ENCODE results near the gene BRCC3.

Gene BRCC3

DNA sequence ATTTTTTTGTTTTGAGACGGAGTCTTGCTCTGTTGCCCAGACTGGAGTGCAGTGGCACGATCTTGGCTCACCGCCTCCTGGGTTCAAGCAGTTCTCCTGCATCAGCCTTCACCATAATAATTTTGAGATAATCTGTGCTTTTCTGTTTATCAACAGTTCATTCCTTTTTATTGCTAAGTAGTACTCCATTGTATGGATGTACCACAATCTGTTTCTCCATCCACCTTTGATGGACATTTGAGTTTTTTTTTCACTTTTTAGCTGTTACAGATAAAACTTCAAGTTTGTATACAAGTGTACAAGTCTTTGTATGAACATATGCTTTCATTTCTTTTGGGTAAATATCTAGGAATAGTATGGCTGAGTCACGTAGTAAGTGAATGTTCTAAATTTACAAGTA, 35.6 kb upstream of the BRCC3 start:
- Histone ChIP-seq H3K27ac (ENCODE audit: low read depth, low read length) (no peak overlapping the region), H3K4me3 (ENCODE audit: low read depth in 1 of 5, low read length in 5 of 5) (no peak overlapping the region), H3K36me3 (ENCODE audit: control insufficient read depth in 5 of 5, insufficient read depth in 5 of 5, low read length in 5 of 5) (peaks cover 0 to 13% (median 5%) of the 10 kb centered on the region in 5 donors)

DNA sequence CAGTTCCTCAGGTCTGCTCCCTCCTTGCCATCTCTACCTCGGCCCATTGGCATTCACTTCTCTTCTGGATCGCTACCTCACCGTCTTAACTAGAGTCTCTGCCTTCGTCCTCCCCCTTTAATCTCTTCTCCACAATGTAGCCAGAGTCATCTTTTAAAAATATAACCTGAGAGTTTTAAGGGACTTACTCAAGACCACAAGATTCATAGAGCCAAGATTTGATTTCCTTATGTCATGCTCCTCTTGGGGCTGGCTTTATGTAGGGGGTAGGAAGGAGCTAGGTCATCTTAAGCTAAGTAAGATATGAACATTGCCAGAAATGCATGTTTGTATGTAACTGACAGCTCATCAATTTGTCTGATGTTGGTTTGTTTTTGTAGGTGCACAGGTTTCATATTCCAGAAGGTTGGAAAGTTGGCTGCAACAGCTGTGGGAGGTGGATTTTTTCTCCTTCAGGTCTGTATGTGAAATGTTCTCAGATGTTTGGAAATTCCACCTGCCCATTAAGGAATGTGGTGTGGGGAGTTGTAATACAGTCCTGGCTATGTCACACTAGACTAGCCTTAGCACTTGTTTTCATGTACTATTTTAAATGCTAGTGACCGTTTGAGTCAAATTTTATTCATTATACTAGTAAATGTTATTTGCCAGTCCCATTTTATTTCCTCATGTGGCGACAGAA, 25.0 kb upstream of the BRCC3 start:
- Histone ChIP-seq H3K9ac (ENCODE audit: low read length in 5 of 5) (no peak overlapping the region), H3K27me3 (ENCODE audit: control insufficient read depth in 5 of 5, insufficient read depth in 4 of 5, low read length in 5 of 5) (no peaks in the 10 kb centered on the region), H3K36me3 (ENCODE audit: control insufficient read depth in 5 of 5, insufficient read depth in 5 of 5, low read length in 5 of 5) (peaks cover 3 to 12% (median 6%) of the 10 kb centered on the region in 5 donors), H3K4me3 (ENCODE audit: low read depth in 1 of 5, low read length in 5 of 5) (no peak overlapping the region), H3K4me1 (ENCODE audit: control insufficient read depth in 5 of 5, insufficient read depth in 5 of 5, low read length in 5 of 5) (peaks cover 0 to 4% (median 0%) of the 10 kb centered on the region in 5 donors), H3K27ac (ENCODE audit: low read depth, low read length) (no peak overlapping the region), H3K9me3 (ENCODE audit: control insufficient read depth in 5 of 5, low read length in 5 of 5) (no peaks in the 10 kb centered on the region)

More for the DNA sequence above, 35.6 kb upstream of the BRCC3 start:
- H3K4me1 ChIP-seq (ENCODE audit: control insufficient read depth in 5 of 5, insufficient read depth in 5 of 5, low read length in 5 of 5), result no peaks in the 10 kb centered on the region
- no peaks in the 10 kb centered on the region for H3K27me3 ChIP-seq (ENCODE audit: control insufficient read depth in 5 of 5, insufficient read depth in 4 of 5, low read length in 5 of 5)
- H3K9me3 ChIP-seq (ENCODE audit: control insufficient read depth in 5 of 5, low read length in 5 of 5), result peaks cover 0 to 10% (median 4%) of the 10 kb centered on the region in 5 donors
- no peak overlapping the region for H3K9ac ChIP-seq (ENCODE audit: low read length in 5 of 5)

DNA sequence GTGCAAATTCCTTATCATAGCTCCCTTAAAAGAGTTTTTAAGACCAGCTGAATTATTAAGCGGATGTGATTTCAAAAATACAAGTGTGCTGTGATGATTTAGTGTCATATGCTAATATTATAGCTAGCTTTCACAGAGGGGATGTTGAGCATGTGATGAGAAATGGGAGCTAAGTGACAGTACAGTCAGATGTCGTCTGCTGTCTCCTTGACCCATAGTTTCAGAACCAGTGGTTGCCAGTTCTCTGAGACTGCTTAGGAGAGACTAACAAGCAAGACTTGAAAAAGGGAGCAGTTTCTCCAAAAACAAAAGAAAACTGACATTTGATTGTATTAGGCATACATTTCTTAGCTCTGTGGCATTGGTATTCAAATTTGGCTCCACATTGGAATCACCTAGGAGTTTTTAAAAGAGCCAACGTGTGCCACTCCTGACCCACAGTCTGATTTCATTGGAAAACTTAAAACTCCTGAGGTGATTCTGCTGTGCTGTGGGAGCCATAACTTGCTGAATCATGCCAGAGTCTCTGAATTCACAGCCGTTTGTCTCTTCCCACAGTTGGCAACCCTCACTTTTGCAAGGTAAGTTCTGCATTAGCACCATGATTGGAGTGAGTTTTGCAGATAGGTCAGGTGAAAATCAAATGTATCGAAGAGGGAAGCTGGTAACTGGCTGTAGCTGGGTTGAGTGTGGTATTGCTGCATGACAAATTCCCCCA, 24.3 kb upstream of the BRCC3 start:
- Histone ChIP-seq H3K9ac (ENCODE audit: low read length in 5 of 5) (no peak overlapping the region), H3K4me1 (ENCODE audit: control insufficient read depth in 5 of 5, insufficient read depth in 5 of 5, low read length in 5 of 5) (peaks cover 0 to 4% (median 0%) of the 10 kb centered on the region in 5 donors), H3K4me3 (ENCODE audit: low read depth in 1 of 5, low read length in 5 of 5) (no peak overlapping the region), H3K9me3 (ENCODE audit: control insufficient read depth in 5 of 5, low read length in 5 of 5) (no peaks in the 10 kb centered on the region), H3K27ac (ENCODE audit: low read depth, low read length) (no peak overlapping the region), H3K36me3 (ENCODE audit: control insufficient read depth in 5 of 5, insufficient read depth in 5 of 5, low read length in 5 of 5) (peaks cover 3 to 17% (median 10%) of the 10 kb centered on the region in 5 donors), H3K27me3 (ENCODE audit: control insufficient read depth in 5 of 5, insufficient read depth in 4 of 5, low read length in 5 of 5) (no peaks in the 10 kb centered on the region)

DNA sequence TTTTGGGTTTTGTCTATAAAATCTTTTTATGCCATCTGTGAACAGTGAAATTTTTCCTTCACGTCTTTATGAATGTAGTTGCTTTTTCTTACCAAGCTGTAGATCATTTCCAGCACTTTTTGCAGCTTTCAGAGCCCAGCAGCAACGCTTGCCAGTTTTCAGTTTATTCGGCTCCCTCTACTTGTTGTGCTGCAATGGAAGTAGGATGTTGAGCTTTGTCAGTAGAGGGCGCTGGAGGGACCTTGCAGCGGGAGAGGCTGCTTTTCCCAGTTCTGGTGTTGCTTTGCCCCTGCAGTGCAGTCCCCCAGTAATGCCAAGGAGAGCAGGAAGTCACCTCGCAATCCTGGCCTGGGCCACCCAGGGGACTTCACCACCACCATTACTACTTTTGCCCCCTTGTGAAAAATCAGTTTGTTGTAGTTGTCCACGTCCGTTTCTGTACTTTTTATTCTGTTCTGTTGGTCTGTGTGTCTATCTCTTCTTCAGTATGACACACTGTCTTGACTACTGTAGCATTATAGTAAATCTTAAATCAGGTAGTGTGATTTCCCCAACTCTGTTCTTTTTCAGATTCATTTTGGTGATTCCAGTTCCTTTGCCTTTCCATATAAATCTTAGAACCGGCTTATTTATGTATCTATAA, 22.2 kb upstream of the BRCC3 start:
- Histone ChIP-seq H3K9me3 (ENCODE audit: control insufficient read depth in 5 of 5, low read length in 5 of 5) (no peaks in the 10 kb centered on the region), H3K4me3 (ENCODE audit: low read depth in 1 of 5, low read length in 5 of 5) (no peak overlapping the region), H3K36me3 (ENCODE audit: control insufficient read depth in 5 of 5, insufficient read depth in 5 of 5, low read length in 5 of 5) (peaks cover 5 to 23% (median 15%) of the 10 kb centered on the region in 5 donors), H3K4me1 (ENCODE audit: control insufficient read depth in 5 of 5, insufficient read depth in 5 of 5, low read length in 5 of 5) (peaks cover 0 to 4% (median 0%) of the 10 kb centered on the region in 5 donors), H3K9ac (ENCODE audit: low read length in 5 of 5) (no peak overlapping the region), H3K27ac (ENCODE audit: low read depth, low read length) (no peak overlapping the region), H3K27me3 (ENCODE audit: control insufficient read depth in 5 of 5, insufficient read depth in 4 of 5, low read length in 5 of 5) (no peaks in the 10 kb centered on the region)

DNA sequence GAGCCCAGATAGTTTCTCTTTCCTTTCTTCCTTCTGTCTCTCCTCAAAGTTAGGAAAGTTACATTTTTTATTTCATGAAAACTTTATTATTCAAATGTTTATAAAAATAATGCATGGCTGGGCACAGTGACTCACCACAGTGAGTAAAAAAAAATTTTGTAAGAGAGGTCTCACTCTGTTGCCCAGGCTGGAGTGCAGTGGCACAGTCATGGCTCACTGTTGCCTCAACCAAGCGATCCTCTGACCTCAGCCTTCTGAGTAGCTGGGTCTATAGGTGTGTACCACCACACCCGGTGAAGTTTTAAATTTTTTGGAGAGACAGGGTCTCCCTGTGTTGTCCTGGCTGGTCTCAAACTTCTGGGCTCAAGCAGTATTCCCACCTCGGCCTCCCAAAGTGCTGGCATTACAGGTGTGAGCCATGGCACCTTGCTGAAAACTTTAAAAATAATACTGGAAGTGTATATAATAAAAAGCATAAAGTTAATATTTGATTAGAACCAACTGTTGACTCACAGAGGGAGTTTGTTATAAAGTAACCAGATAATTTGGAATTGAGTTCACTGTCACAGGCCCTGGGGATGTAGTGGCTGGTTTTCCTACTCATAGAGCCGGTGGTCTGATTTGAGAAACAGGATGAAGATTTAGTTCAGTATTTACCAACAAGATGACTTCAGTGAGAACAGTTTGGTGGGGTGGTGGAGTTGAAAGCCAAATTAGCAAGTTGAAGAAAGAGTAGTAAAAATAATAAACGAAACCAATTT, 18.4 kb upstream of the BRCC3 start:
- Histone ChIP-seq H3K27me3 (ENCODE audit: control insufficient read depth in 5 of 5, insufficient read depth in 4 of 5, low read length in 5 of 5) (peaks cover 0 to 3% (median 0%) of the 10 kb centered on the region in 5 donors), H3K4me3 (ENCODE audit: low read depth in 1 of 5, low read length in 5 of 5) (no peak overlapping the region), H3K9ac (ENCODE audit: low read length in 5 of 5) (no peak overlapping the region), H3K4me1 (ENCODE audit: control insufficient read depth in 5 of 5, insufficient read depth in 5 of 5, low read length in 5 of 5) (peaks cover 4 to 15% (median 10%) of the 10 kb centered on the region in 5 donors), H3K36me3 (ENCODE audit: control insufficient read depth in 5 of 5, insufficient read depth in 5 of 5, low read length in 5 of 5) (peaks cover 2 to 16% (median 11%) of the 10 kb centered on the region in 5 donors), H3K9me3 (ENCODE audit: control insufficient read depth in 5 of 5, low read length in 5 of 5) (no peaks in the 10 kb centered on the region), H3K27ac (ENCODE audit: low read depth, low read length) (no peak overlapping the region)

DNA sequence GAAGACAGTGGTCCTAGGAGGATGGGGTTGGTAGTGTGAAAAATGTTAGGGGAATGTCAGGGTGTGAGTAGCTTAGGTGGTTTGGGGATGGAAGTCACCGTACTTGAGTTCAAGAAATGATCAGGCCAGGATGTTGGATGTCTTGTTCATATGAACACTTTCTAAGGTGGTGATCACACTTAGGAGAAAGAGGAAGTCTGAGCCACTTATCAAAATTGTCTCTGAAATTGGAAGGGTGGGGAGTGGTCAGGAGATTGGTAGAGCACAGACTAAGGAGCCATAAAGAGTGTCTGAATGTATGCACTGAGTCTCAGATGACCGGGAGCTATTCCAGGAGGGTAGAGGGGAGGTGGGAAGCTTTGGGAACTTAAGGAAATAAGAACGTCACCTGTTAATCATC, 17.7 kb upstream of the BRCC3 start:
- H3K36me3 ChIP-seq (ENCODE audit: control insufficient read depth in 5 of 5, insufficient read depth in 5 of 5, low read length in 5 of 5), result peaks cover 2 to 15% (median 11%) of the 10 kb centered on the region in 5 donors
- peaks cover 0 to 3% (median 0%) of the 10 kb centered on the region in 5 donors for H3K27me3 ChIP-seq (ENCODE audit: control insufficient read depth in 5 of 5, insufficient read depth in 4 of 5, low read length in 5 of 5)
- no peak overlapping the region for H3K4me3 ChIP-seq (ENCODE audit: low read depth in 1 of 5, low read length in 5 of 5)
- H3K9ac ChIP-seq (ENCODE audit: low read length in 5 of 5), result no peak overlapping the region
- no peaks in the 10 kb centered on the region for H3K9me3 ChIP-seq (ENCODE audit: control insufficient read depth in 5 of 5, low read length in 5 of 5)
- H3K4me1 ChIP-seq (ENCODE audit: control insufficient read depth in 5 of 5, insufficient read depth in 5 of 5, low read length in 5 of 5), result peaks cover 4 to 15% (median 10%) of the 10 kb centered on the region in 5 donors
- no peak overlapping the region for H3K27ac ChIP-seq (ENCODE audit: low read depth, low read length)

DNA sequence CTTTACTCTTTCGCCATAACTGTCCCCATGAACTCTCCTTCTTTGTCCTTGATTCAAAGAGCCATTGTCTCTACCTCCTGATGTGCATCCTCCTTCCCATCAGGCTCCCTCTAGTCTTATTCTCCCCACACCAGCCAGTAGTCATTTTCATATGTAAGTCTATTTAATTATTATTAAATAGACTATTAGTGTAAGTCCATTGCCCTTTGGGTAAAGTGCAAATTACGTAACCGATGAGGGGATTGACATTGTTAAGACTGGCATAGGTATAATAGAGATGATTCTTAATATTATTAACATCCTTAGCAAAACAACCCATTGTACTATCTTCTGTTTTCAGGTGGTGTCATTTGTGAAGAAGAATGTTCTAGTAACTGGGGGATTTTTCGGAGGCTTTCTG, 17.1 kb upstream of the BRCC3 start:
- peaks cover 2 to 15% (median 11%) of the 10 kb centered on the region in 5 donors for H3K36me3 ChIP-seq (ENCODE audit: control insufficient read depth in 5 of 5, insufficient read depth in 5 of 5, low read length in 5 of 5)
- H3K27me3 ChIP-seq (ENCODE audit: control insufficient read depth in 5 of 5, insufficient read depth in 4 of 5, low read length in 5 of 5), result peaks cover 0 to 3% (median 0%) of the 10 kb centered on the region in 5 donors
- H3K4me1 ChIP-seq (ENCODE audit: control insufficient read depth in 5 of 5, insufficient read depth in 5 of 5, low read length in 5 of 5), result peaks cover 4 to 12% (median 10%) of the 10 kb centered on the region in 5 donors
- H3K27ac ChIP-seq (ENCODE audit: low read depth, low read length), result no peak overlapping the region
- no peak overlapping the region for H3K9ac ChIP-seq (ENCODE audit: low read length in 5 of 5)
- H3K9me3 ChIP-seq (ENCODE audit: control insufficient read depth in 5 of 5, low read length in 5 of 5), result no peaks in the 10 kb centered on the region
- H3K4me3 ChIP-seq (ENCODE audit: low read depth in 1 of 5, low read length in 5 of 5), result no peak overlapping the region

DNA sequence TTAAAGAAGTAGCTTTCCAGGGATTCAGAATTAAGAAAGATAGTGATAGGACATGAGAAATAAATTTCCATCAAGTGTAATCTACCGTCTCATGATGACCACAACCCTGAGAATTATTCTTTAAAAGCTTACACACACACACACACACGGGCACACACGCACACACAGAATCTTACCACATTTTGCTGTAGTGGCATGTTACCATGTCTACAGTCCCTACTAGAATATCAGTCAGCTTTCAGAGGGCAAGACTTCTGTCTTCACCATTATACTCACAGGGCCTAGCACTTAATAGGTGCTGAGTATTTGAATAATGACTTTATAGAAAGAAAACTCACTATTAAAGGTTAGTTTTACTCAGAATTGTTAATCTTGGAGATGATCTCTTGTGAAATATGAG, 15.8 kb upstream of the BRCC3 start:
- H3K27ac ChIP-seq (ENCODE audit: low read depth, low read length), result no peak overlapping the region
- H3K9me3 ChIP-seq (ENCODE audit: control insufficient read depth in 5 of 5, low read length in 5 of 5), result no peaks in the 10 kb centered on the region
- H3K9ac ChIP-seq (ENCODE audit: low read length in 5 of 5), result no peak overlapping the region
- H3K4me1 ChIP-seq (ENCODE audit: control insufficient read depth in 5 of 5, insufficient read depth in 5 of 5, low read length in 5 of 5), result peaks cover 4 to 12% (median 10%) of the 10 kb centered on the region in 5 donors
- H3K36me3 ChIP-seq (ENCODE audit: control insufficient read depth in 5 of 5, insufficient read depth in 5 of 5, low read length in 5 of 5), result peaks cover 2 to 19% (median 11%) of the 10 kb centered on the region in 5 donors
- H3K4me3 ChIP-seq (ENCODE audit: low read depth in 1 of 5, low read length in 5 of 5), result no peak overlapping the region
- H3K27me3 ChIP-seq (ENCODE audit: control insufficient read depth in 5 of 5, insufficient read depth in 4 of 5, low read length in 5 of 5), result peaks cover 0 to 3% (median 0%) of the 10 kb centered on the region in 5 donors

DNA sequence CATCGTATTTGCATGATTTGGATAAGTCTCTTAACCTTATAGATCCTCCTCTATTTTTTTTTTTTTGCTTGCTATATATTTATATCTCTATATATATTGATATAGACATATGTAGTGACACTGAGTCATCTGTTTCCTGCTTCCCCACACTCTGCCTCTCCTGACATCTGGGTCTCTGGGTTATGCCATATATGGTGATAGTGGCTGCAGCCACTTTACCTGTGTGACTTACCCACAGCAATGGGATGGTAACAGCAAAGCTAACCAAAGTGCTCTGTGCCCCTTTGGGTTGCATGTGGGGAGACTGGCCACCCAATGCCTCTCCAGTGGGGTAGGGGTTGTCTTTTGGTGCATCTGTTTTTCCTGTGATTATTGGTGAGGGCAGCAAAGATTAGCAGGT, 14.8 kb upstream of the BRCC3 start:
- peaks cover 4 to 12% (median 10%) of the 10 kb centered on the region in 5 donors for H3K4me1 ChIP-seq (ENCODE audit: control insufficient read depth in 5 of 5, insufficient read depth in 5 of 5, low read length in 5 of 5)
- H3K36me3 ChIP-seq (ENCODE audit: control insufficient read depth in 5 of 5, insufficient read depth in 5 of 5, low read length in 5 of 5), result peaks cover 2 to 19% (median 11%) of the 10 kb centered on the region in 5 donors
- H3K9me3 ChIP-seq (ENCODE audit: control insufficient read depth in 5 of 5, low read length in 5 of 5), result no peaks in the 10 kb centered on the region
- H3K9ac ChIP-seq (ENCODE audit: low read length in 5 of 5), result no peak overlapping the region
- H3K4me3 ChIP-seq (ENCODE audit: low read depth in 1 of 5, low read length in 5 of 5), result no peak overlapping the region
- H3K27ac ChIP-seq (ENCODE audit: low read depth, low read length), result no peak overlapping the region
- H3K27me3 ChIP-seq (ENCODE audit: control insufficient read depth in 5 of 5, insufficient read depth in 4 of 5, low read length in 5 of 5), result peaks cover 0 to 3% (median 0%) of the 10 kb centered on the region in 5 donors
